NT2/D1 (cell line): ENCODE data around the gene MEF2C.

Experiments
- DNase-seq: peaks from one replicate; pipeline ENCODE4 v3.0.0-alpha.2; 2011; ENCODE audit warnings: low read depth, low spot score
- H3K27me3 ChIP-seq: 2 replicates; pipeline ENCODE4 v1.6.0; 2011; ENCODE audit warnings: mild to moderate bottlenecking; ENCODE audit not compliant: insufficient read length, insufficient read depth
- H3K36me3 ChIP-seq: 2 replicates; pipeline ENCODE4 v1.6.1; 2011; ENCODE audit warnings: mild to moderate bottlenecking, low read length, mixed read lengths; ENCODE audit not compliant: insufficient read depth, insufficient read length
- H3K4me1 ChIP-seq: 2 replicates; pipeline ENCODE4 v1.5.1; 2011; ENCODE audit not compliant: insufficient read depth, insufficient read length
- H3K4me3 ChIP-seq: 2 replicates; pipeline ENCODE4 v1.5.1; 2011; ENCODE audit warnings: low read depth; ENCODE audit not compliant: insufficient read length
- H3K9ac ChIP-seq: 2 replicates; pipeline ENCODE4 v1.6.0; 2011; ENCODE audit warnings: low read depth; ENCODE audit not compliant: insufficient read length
- H3K9me3 ChIP-seq: 2 replicates; pipeline ENCODE4 v1.5.1; 2011; ENCODE audit warnings: mild to moderate bottlenecking, low read length; ENCODE audit not compliant: insufficient read depth
- SUZ12 ChIP-seq: IDR thresholded peaks from 2 replicates; pipeline ENCODE4 v1.6.1; 2011; ENCODE audit not compliant: insufficient read length, insufficient read depth; ENCODE audit errors: extremely low read depth
- YY1 ChIP-seq: IDR thresholded peaks from 2 replicates; pipeline ENCODE4 v1.6.1; 2011; ENCODE audit not compliant: insufficient read length, insufficient read depth
- ZNF274 ChIP-seq: IDR thresholded peaks from 2 replicates; pipeline ENCODE4 v1.6.1; 2011; ENCODE audit warnings: mild to moderate bottlenecking, low read depth, low read length

MEF2C gene

DNA sequence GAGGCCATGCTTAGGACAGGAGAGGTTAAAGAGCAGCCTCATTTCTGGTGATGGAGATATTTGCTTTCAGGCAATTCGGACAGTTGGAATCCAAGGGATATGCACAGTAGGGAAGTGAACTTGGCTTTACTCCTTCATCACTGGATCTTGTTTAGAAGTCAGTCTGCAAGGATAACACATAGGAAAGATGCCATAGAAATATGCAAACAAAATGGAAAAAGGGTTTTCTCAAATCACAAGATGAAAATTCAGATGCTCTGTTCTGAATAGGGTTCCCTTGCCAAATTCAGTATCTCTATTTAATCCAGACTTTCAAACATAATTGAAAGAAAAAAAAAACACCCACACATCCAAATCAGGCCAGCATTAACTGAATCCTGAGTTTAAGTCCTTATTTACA is 166.9 kb downstream of the MEF2C start:
- no peak overlapping the region for H3K9ac ChIP-seq
- DNase-seq = no peak
- H3K27me3 ChIP-seq = no peaks in the 10 kb centered on the region
- no peaks in the 10 kb centered on the region for H3K36me3 ChIP-seq
- no peaks in the 10 kb centered on the region for H3K4me1 ChIP-seq
- no peaks in the 10 kb centered on the region for H3K9me3 ChIP-seq
- TF ChIP-seq YY1 (no peak), SUZ12 (no peak), ZNF274 (no peak)
- no peak overlapping the region for H3K4me3 ChIP-seq

GRCh38 chr5:88715503-88715902 is 167.5 kb downstream of the MEF2C start:
- Histone ChIP-seq H3K36me3 (no peaks in the 10 kb centered on the region), H3K4me1 (no peaks in the 10 kb centered on the region), H3K4me3 (no peak overlapping the region), H3K27me3 (no peaks in the 10 kb centered on the region), H3K9ac (no peak overlapping the region), H3K9me3 (no peaks in the 10 kb centered on the region)
- TF ChIP-seq YY1 (no peak), SUZ12 (no peak), ZNF274 (no peak)
- no peak for DNase-seq

DNA sequence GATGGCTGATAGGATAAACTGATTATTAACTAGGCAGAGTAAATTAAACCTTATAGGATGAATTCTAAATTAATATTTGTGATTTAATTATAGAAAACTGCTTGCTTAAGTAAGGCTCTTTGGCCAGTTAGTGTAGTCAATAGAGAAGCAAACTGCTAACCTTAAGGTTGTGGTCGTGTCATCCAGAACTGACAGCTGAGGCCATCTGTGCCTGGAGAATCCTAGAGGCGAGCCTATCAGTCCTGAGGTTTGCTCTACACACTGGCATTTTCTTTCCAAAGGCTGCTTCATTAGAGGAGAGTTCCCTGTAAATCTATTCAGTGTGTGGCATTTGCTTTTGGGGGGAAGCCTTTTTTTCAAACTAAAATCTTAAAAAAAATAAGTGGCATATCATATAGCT is 169.2 kb downstream of the MEF2C start:
- H3K4me3 ChIP-seq = no peak overlapping the region
- no peak for DNase-seq
- H3K9me3 ChIP-seq = no peaks in the 10 kb centered on the region
- no peaks in the 10 kb centered on the region for H3K4me1 ChIP-seq
- no peak for TF ChIP-seq ZNF274
- TF ChIP-seq SUZ12 = no peak
- TF ChIP-seq YY1 = no peak
- H3K9ac ChIP-seq = no peak overlapping the region
- H3K36me3 ChIP-seq = no peaks in the 10 kb centered on the region
- H3K27me3 ChIP-seq = no peaks in the 10 kb centered on the region

GRCh38 chr5:88708682-88709398 is 174.1 kb downstream of the MEF2C start:
- no peak for TF ChIP-seq ZNF274
- no peak for TF ChIP-seq SUZ12
- no peak for TF ChIP-seq YY1
- peaks cover 3% of the 10 kb centered on the region for H3K4me1 ChIP-seq
- H3K9ac ChIP-seq = no peak overlapping the region
- no peak overlapping the region for H3K4me3 ChIP-seq
- no peak for DNase-seq
- H3K36me3 ChIP-seq = no peaks in the 10 kb centered on the region
- no peaks in the 10 kb centered on the region for H3K27me3 ChIP-seq
- H3K9me3 ChIP-seq = no peaks in the 10 kb centered on the region

GRCh38 chr5:88708021-88708420 is 175.0 kb downstream of the MEF2C start:
- TF ChIP-seq YY1 = no peak
- no peak for TF ChIP-seq ZNF274
- no peak for TF ChIP-seq SUZ12
- Histone ChIP-seq H3K9me3 (no peaks in the 10 kb centered on the region), H3K4me3 (no peak overlapping the region), H3K27me3 (no peaks in the 10 kb centered on the region), H3K9ac (no peak overlapping the region), H3K36me3 (no peaks in the 10 kb centered on the region), H3K4me1 (peaks cover 3% of the 10 kb centered on the region)
- no peak for DNase-seq

DNA sequence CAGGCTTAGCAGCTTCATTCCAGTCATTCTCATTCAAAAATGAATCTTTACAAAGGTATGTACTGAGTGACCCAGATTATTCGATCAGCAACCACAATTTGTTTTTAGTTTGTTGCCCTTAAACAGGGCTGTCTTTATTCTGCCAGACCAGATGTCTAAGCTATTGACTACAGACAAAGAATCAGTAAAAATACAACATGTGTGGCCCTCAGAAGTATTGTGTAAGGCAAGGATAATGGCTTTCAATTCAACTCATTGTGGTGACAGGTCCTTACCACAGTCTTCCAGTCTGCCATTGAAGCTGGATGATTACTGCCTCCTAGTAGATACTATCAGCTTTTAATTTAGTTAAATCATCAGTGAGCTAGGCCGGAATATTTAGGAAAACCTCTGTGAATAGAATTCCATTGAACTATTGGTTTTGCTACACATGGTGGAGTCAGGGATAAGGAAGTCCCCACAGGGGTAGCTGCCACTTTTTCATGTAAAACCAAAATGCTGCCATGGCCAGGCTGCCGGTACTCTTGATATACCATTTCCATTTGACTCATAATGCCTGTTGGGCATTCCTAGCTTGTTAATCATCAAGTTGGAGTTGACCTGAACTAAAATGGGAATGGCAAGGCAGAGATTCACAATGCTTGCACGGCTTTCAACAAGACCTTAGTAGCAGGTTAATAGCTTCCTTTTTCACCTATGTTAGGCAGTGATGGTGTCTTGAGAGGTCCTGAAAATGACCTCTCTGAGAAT is 175.6 kb downstream of the MEF2C start:
- Histone ChIP-seq H3K36me3 (no peaks in the 10 kb centered on the region), H3K27me3 (no peaks in the 10 kb centered on the region), H3K4me1 (peaks cover 3% of the 10 kb centered on the region), H3K4me3 (no peak overlapping the region), H3K9ac (no peak overlapping the region), H3K9me3 (no peaks in the 10 kb centered on the region)
- TF ChIP-seq YY1 (no peak), SUZ12 (no peak), ZNF274 (no peak)
- no peak for DNase-seq

DNA sequence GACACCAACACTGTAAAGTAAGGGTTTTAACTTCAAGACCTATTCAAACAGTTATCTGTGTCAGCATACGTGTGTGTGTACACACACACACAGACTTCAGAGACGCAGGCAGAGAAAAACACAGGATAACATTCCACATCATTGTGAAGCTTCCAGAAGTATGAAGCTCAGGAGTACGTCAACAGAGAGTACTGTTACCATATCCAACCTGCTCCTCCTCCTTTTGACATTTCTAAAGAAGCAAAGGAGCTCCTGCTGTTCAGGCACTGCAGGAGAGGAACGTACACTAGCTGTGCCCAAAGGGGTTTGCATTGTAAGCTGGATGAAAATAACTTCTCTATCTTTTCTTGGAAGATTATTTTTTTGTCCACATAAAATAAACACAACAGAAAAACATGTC is 180.7 kb downstream of the MEF2C start:
- no peaks in the 10 kb centered on the region for H3K27me3 ChIP-seq
- no peaks in the 10 kb centered on the region for H3K36me3 ChIP-seq
- DNase-seq = no peak
- no peak overlapping the region for H3K9ac ChIP-seq
- no peaks in the 10 kb centered on the region for H3K9me3 ChIP-seq
- TF ChIP-seq ZNF274 = no peak
- no peak for TF ChIP-seq YY1
- TF ChIP-seq SUZ12 = no peak
- no peak overlapping the region for H3K4me3 ChIP-seq
- no peaks in the 10 kb centered on the region for H3K4me1 ChIP-seq

GRCh38 chr5:88700121-88700520 is 182.9 kb downstream of the MEF2C start:
- no peak overlapping the region for H3K4me3 ChIP-seq
- H3K9ac ChIP-seq = no peak overlapping the region
- peaks cover 6% of the 10 kb centered on the region for H3K27me3 ChIP-seq
- H3K9me3 ChIP-seq = no peaks in the 10 kb centered on the region
- no peak for TF ChIP-seq SUZ12
- TF ChIP-seq ZNF274 = no peak
- TF ChIP-seq YY1 = no peak
- H3K36me3 ChIP-seq = no peaks in the 10 kb centered on the region
- no peak for DNase-seq
- no peaks in the 10 kb centered on the region for H3K4me1 ChIP-seq
